Parathyroid adenoma (tissue), 2 donors: ENCODE results near the gene ACOX3.
A peak's percentile ranks its signal among the peaks of the same experiment; 100 is the strongest.

Source experiments
- H2AFZ ChIP-seq: fragments of 300-600 bp; sonication (generic); one replicate; pipeline ENCODE4 v1.7.0; 2017; ENCODE audit warnings: antibody characterized with exemption, mild to moderate bottlenecking
- H3K27ac ChIP-seq: fragments of 300-600 bp; sonication (generic); one replicate; pipeline ENCODE4 v1.7.0; 2017
- H3K27me3 ChIP-seq: fragments of 300-600 bp; sonication (generic); one replicate; pipeline ENCODE4 v1.7.0; 2017; ENCODE audit warnings: low read length; ENCODE audit not compliant: control insufficient read depth, insufficient read depth
- H3K36me3 ChIP-seq: fragments of 300-600 bp; sonication (generic); one replicate; pipeline ENCODE4 v1.7.0; 2017; ENCODE audit warnings: low read length; ENCODE audit not compliant: control insufficient read depth, insufficient read depth
- H3K4me1 ChIP-seq: fragments of 300-600 bp; sonication (generic); one replicate; pipeline ENCODE4 v1.7.0; 2017; ENCODE audit warnings: control low read depth
- H3K4me2 ChIP-seq: fragments of 300-600 bp; sonication (generic); one replicate; pipeline ENCODE4 v1.7.0; 2017; ENCODE audit warnings: low read length
- H3K4me3 ChIP-seq: fragments of 300-600 bp; sonication (generic); one replicate; pipeline ENCODE4 v1.7.0; 2017; ENCODE audit warnings: low read depth, low read length
- H3K79me2 ChIP-seq: fragments of 300-600 bp; sonication (generic); one replicate; pipeline ENCODE4 v1.7.0; 2017; ENCODE audit warnings: control low read depth
- H3K9ac ChIP-seq: fragments of 300-600 bp; sonication (generic); one replicate; pipeline ENCODE4 v1.7.0; 2017; ENCODE audit warnings: mild to moderate bottlenecking
- H3K9me3 ChIP-seq: fragments of 300-600 bp; sonication (generic); one replicate; pipeline ENCODE4 v1.7.0; 2017; ENCODE audit warnings: low read length; ENCODE audit not compliant: control insufficient read depth
- TF ChIP-seq, protein P1 (sequence below): fragments of 300-600 bp; sonication (generic); IDR thresholded peaks from one replicate; pipeline ENCODE4 v1.7.0; 2017; ENCODE audit warnings: antibody characterized with exemption, mild to moderate bottlenecking
- donor health status: primary hyperparathyroidism.

The ACOX3 gene

DNA sequence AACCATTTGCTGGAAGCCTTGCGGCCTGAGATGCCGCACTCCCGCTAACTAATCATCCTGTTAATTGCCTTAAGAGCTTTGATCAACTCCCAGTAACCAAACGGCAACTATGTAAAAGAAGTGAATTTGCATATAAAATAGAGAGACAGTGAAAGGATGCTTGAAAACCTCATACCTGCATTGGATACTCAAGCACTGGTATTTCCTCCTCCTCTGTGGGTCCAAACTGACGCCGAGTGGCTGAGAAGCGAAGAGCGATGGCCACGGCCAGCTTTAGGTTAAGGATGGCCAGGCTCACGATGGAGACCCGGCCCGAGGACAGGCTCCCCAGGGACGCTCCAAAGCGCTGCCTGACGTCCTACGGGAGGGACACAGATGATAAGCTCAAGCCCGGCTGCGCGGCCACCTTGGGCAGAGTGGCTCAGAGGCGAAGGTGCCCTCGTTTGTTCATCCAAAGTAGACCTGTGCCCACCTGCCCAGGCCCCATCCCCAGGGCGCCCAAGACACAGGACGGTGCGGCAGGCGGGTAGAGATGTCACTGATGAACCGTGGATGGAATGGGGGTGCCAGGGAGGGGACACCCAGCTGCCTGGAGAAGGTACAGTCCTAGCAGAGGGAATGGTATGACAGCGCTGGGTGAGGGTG is 43.6 kb downstream of the ACOX3 start:
- Histone ChIP-seq H3K79me2 (no peaks in the 10 kb centered on the region), H3K9me3 (no peaks in the 10 kb centered on the region), H2AFZ (no peak overlapping the region), H3K4me2 (no peak overlapping the region), H3K9ac (no peak overlapping the region), H3K27ac (no peak overlapping the region), H3K36me3 (no peaks in the 10 kb centered on the region), H3K4me3 (no peak overlapping the region), H3K4me1 (peaks cover 3% of the 10 kb centered on the region), H3K27me3 (no peaks in the 10 kb centered on the region)
- TF ChIP-seq, protein P1, sequence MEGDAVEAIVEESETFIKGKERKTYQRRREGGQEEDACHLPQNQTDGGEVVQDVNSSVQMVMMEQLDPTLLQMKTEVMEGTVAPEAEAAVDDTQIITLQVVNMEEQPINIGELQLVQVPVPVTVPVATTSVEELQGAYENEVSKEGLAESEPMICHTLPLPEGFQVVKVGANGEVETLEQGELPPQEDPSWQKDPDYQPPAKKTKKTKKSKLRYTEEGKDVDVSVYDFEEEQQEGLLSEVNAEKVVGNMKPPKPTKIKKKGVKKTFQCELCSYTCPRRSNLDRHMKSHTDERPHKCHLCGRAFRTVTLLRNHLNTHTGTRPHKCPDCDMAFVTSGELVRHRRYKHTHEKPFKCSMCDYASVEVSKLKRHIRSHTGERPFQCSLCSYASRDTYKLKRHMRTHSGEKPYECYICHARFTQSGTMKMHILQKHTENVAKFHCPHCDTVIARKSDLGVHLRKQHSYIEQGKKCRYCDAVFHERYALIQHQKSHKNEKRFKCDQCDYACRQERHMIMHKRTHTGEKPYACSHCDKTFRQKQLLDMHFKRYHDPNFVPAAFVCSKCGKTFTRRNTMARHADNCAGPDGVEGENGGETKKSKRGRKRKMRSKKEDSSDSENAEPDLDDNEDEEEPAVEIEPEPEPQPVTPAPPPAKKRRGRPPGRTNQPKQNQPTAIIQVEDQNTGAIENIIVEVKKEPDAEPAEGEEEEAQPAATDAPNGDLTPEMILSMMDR: no peak

DNA sequence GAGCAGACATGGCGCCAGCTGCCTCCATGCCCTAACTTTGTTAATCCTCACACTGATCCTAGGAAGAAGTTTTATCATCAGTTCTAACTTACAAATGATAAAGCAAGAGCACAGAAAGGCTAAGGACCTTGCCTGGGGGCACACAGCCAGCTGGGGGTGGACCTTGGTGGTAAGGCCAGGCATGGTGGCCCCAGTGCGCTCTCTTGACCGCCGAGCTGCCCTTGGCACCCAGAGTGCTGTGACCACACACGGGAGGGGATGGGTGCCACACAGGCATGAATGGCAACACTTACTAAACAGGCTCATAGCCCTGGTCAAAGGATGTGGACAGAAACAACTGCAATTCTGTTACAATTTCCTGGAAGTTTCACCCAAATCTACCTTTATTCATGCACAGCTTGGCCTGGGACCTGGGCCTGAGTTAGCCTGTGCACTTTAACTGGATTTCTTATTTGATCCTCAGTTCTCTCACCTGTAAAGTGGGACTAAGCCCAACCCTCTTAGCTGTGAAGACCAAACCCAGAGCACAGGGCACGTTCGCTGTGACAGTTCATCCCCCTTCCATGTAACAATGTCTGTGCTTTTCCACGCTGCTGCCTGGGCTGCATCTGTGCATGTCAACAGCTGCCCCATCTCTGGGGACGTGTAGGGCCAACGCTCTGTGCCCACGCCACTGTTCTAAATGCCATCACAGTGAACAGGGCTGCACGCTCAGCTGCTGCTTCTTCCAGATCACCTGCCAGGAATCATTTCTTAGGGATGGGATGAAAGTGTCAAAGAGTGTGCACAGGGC is 44.8 kb downstream of the ACOX3 start:
- no peak overlapping the region for H3K4me3 ChIP-seq
- no peak overlapping the region for H2AFZ ChIP-seq
- no peak overlapping the region for H3K27ac ChIP-seq
- H3K27me3 ChIP-seq: no peaks in the 10 kb centered on the region
- no peak overlapping the region for H3K4me2 ChIP-seq
- peaks cover 3% of the 10 kb centered on the region for H3K4me1 ChIP-seq
- H3K36me3 ChIP-seq: no peaks in the 10 kb centered on the region
- no peak overlapping the region for H3K9ac ChIP-seq
- TF ChIP-seq, protein P1: no peak
- no peaks in the 10 kb centered on the region for H3K9me3 ChIP-seq
- no peaks in the 10 kb centered on the region for H3K79me2 ChIP-seq

GRCh38 chr4:8394806-8395205 is 45.7 kb downstream of the ACOX3 start:
- Histone ChIP-seq H3K36me3 (no peaks in the 10 kb centered on the region), H3K4me1 (peaks cover 3% of the 10 kb centered on the region), H3K27me3 (no peaks in the 10 kb centered on the region), H2AFZ (no peak overlapping the region), H3K79me2 (no peaks in the 10 kb centered on the region), H3K9ac (no peak overlapping the region), H3K4me2 (no peak overlapping the region), H3K4me3 (no peak overlapping the region), H3K9me3 (no peaks in the 10 kb centered on the region), H3K27ac (no peak overlapping the region)
- TF ChIP-seq, protein P1: no peak

- Histone ChIP-seq H3K4me2 (no peak overlapping the region), H3K27me3 (no peaks in the 10 kb centered on the region), H3K4me3 (no peak overlapping the region), H3K36me3 (no peaks in the 10 kb centered on the region), H2AFZ (peak overlapping the region; percentile 28), H3K4me1 (peaks cover 3% of the 10 kb centered on the region), H3K9ac (no peak overlapping the region), H3K9me3 (no peaks in the 10 kb centered on the region), H3K27ac (peak overlapping the region; percentile 36), H3K79me2 (no peaks in the 10 kb centered on the region)
- TF ChIP-seq, protein P1: no peak
Measured at GRCh38 chr4:8394061-8394519, 46.4 kb downstream of the ACOX3 start.
